SK-N-MC (cell line): ENCODE results near the gene LRRC23.

Experiments used
- EZH2 ChIP-seq: fragments of 200-600 bp; sonication (generic); IDR thresholded peaks from one replicate; pipeline ENCODE4 v1.6.1; 2017; ENCODE audit warnings: antibody characterized with exemption
- FOXP2 ChIP-seq: optimal IDR thresholded peaks from 2 replicates; pipeline ENCODE3; 2011; ENCODE audit warnings: mild to moderate bottlenecking, moderate library complexity; ENCODE audit not compliant: insufficient read depth; ENCODE audit errors: extremely low read length, control extremely low read depth
- POLR2AphosphoS5 ChIP-seq: IDR thresholded peaks from 2 replicates; pipeline ENCODE4 v1.6.1; 2012; ENCODE audit warnings: mild to moderate bottlenecking, low read depth, low read length, borderline replicate concordance

DNA sequence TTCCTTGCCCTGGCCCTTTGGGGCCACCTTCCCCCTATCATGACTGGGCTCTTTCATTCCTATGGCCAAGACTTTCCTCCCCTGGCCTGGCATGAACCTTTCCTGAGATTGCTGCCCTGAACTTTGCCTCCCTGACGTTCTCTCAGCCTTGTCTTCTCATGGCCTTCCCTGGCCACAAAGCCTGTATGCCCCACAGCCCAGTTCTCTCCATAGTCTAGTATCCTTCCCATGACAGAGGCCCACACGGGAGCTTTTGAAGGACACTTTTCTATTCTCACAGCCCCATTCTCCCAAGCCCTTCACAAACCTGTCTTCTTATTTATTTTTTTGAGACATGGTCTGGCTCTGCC, 34.5 kb downstream of the LRRC23 start:
- TF ChIP-seq POLR2AphosphoS5, result no peak
- TF ChIP-seq EZH2, result no peak
- no peak for TF ChIP-seq FOXP2
